ENCODE measurements around the gene PRR7. TPM values are rescaled to one million over a fixed set of nuclear protein-coding genes. Genes with fewer than 3 reads are reported as not detected.

Gene PRR7
- total RNA-seq, 4 donors from 2014 or later: 1.6 to 2.7 (median 2.2) TPM; not detected in 1

GRCh38 chr5:177505075-177505474, 58.5 kb downstream of the PRR7 start:
- TF ChIP-seq CTCF (IDR thresholded peaks at IDR 0.05) (no peak), POLR2AphosphoS5 (IDR thresholded peaks at IDR 0.05) (no peak), EP300 (IDR thresholded peaks at IDR 0.05) (no peak), POLR2A (IDR thresholded peaks at IDR 0.05) (no peak)
- Histone ChIP-seq H3K4me1 (peaks cover 0 to 12% (median 4%) of the 10 kb centered on the region in 3 donors), H3K9me3 (no peaks in the 10 kb centered on the region), H3K27ac (no peak overlapping the region), H3K27me3 (no peaks in the 10 kb centered on the region), H3K36me3 (peaks cover 0 to 6% of the 10 kb centered on the region in 2 donors), H3K4me3 (no peak overlapping the region)
- WGBS, 2 donors (ENCODE audit: low coverage in 1 of 2): no CpG with 5 or more reads among the region's 4 CpGs
- ATAC-seq: no peak

Other genes with a start within 250 kb of the PRR7 start
- gene RAB24, start 143.1 kb upstream of the PRR7 start, total RNA-seq: 10 to 100 TPM; 21.4 to 32.4 (median 24.8) TPM
- 10 to 100 TPM; 60.4 to 97.5 (median 73.5) TPM for gene PRELID1, start 143.0 kb upstream of the PRR7 start, total RNA-seq
- gene MXD3, start 134.9 kb upstream of the PRR7 start, total RNA-seq: 10 to 100 TPM in 1 of 4 donors, 1 to 10 TPM in 3; 1.7 to 10.9 (median 6.3) TPM
- 100 to 1,000 TPM in 3 of 4 donors, 10 to 100 TPM in 1; 78.1 to 147 (median 111) TPM for gene LMAN2, start 95.1 kb upstream of the PRR7 start, total RNA-seq
- gene RGS14, start 88.9 kb upstream of the PRR7 start, total RNA-seq: 10 to 100 TPM in 3 of 4 donors, 1 to 10 TPM in 1; 7.6 to 20.1 (median 13.7) TPM
- under 1 TPM in 1 of 4 donors, not detected in 3; 0.12 TPM for gene SLC34A1, start 62.4 kb upstream of the PRR7 start, total RNA-seq
- not detected for gene PFN3, start 46.2 kb upstream of the PRR7 start, total RNA-seq
- gene F12, start 37.2 kb upstream of the PRR7 start, total RNA-seq: under 1 TPM in 2 of 4 donors, not detected in 2; 0.27 to 0.89 TPM
- gene GRK6, start 20.1 kb upstream of the PRR7 start, total RNA-seq: 10 to 100 TPM; 20.7 to 42.3 (median 31.5) TPM
- 100 to 1,000 TPM in 3 of 4 donors, 10 to 100 TPM in 1; 87.1 to 154 (median 124) TPM for gene DBN1, start 26.8 kb downstream of the PRR7 start, total RNA-seq
- gene PDLIM7, start 50.8 kb downstream of the PRR7 start, total RNA-seq: 100 to 1,000 TPM; 336 to 863 (median 437) TPM
- 10 to 100 TPM in 1 of 4 donors, 1 to 10 TPM in 3; 6.1 to 16.6 (median 6.6) TPM for gene DOK3, start 63.0 kb downstream of the PRR7 start, total RNA-seq
- 10 to 100 TPM; 64.5 to 80.8 (median 68.5) TPM for gene DDX41, start 70.1 kb downstream of the PRR7 start, total RNA-seq
- gene FAM193B, start 107.7 kb downstream of the PRR7 start, total RNA-seq: 10 to 100 TPM; 29.7 to 90.3 (median 44.5) TPM
- 10 to 100 TPM; 50.9 to 86.4 (median 72.9) TPM for gene TMED9, start 145.4 kb downstream of the PRR7 start, total RNA-seq
- 10 to 100 TPM; 10.2 to 19.5 (median 15.5) TPM for gene B4GALT7, start 153.3 kb downstream of the PRR7 start, total RNA-seq